Left ventricle myocardium superior (tissue), 1 donor: Measurements from ENCODE around the gene GTF3C5. TPM values are rescaled to one million over a fixed set of nuclear protein-coding genes. Genes with fewer than 3 reads are reported as not detected.
"Not testable (repeated sequence)": the region's sequence is repeated elsewhere in the genome, so short reads cannot be mapped to it uniquely, and the experiment has no call there.

ENCODE experiments used
- ATAC-seq: fragments of 200-7000 bp; cut with Tn5 transposase; one replicate; pipeline ENCODE4 v1.9.1; 2020; ENCODE audit warnings: mild to moderate bottlenecking, moderate library complexity
- DNase-seq: peaks from one replicate; pipeline ENCODE4 v3.0.0-alpha.2; 2020
- intact Hi-C: fragments of 100-400 bp; cut with micrococcal nuclease; formaldehyde crosslinking; loops from one replicate; pipeline ENCODE4 v1.11.0; 2022
- long read RNA-seq: library from polyadenylated mRNA; unstranded; transcript quantifications from one replicate; pipeline ENCODE4 v2.0.0, GENCODE V29; 2021
- total RNA-seq: library from RNA; stranded (reverse); fragmentation: NEBNext Ultra II Directional; extraction: Animal tissue kit (Norgen Biotek cat#: 25700); gene quantifications from one replicate; pipeline ENCODE4 v1.2.1, GENCODE V29; 2021
- donor health status: DM: no; HTN: yes; CAD: no; lungs with severe emphysema.

Gene GTF3C5, protein sequence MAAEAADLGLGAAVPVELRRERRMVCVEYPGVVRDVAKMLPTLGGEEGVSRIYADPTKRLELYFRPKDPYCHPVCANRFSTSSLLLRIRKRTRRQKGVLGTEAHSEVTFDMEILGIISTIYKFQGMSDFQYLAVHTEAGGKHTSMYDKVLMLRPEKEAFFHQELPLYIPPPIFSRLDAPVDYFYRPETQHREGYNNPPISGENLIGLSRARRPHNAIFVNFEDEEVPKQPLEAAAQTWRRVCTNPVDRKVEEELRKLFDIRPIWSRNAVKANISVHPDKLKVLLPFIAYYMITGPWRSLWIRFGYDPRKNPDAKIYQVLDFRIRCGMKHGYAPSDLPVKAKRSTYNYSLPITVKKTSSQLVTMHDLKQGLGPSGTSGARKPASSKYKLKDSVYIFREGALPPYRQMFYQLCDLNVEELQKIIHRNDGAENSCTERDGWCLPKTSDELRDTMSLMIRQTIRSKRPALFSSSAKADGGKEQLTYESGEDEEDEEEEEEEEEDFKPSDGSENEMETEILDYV
- total RNA-seq: 60.8 TPM
- long read RNA-seq, transcript GTF3C5-202 (11 exons, 2,406 nt): major isoform, 20 of 97 reads
- long read RNA-seq, partial matches to known transcripts: 70 of 97 reads
- long read RNA-seq, other reads (novel, unspliced or antisense): 6 of 97 reads

DNA sequence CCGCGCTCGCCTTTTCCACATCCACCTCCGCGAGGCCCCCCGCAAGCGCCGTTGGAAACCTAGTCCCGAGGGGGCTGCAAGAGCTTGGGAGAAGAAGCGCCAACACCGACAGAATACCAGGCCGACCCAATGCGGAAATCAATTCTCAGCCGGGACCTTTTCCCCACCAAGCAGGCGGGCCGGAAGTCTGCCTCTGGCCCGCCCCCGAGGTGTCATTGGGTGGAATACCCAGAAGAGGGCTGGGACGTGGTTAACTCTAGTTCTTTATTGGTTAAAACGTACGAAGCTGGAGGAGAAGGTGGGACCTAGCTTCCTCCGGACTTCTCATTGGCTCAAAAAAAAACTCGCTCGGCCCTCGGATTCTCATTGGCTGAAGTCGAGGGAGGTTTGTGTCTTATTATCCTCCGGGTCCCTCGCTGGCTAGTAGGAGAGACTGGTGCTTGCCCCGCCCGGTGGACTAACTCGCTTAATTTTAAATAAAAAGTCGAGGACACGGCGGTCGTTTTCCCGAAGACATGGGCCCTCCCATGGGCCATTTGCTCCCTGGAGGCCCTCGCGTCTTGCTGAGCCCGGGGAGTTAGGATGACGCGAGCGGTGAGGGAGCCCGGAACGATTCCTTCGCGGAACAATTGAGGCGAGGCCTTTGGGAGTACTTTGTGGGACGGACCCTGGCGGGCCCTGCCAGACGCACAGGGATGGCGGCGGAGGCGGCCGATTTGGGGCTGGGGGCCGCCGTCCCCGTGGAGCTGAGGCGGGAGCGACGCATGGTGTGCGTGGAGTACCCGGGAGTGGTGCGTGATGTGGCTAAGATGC is at the start of gene GTF3C5:
GTF3C5 (plus strand) TSS at position 681 of the 813 bp plus-strand sequence; CDS start at position 696, 15 bp downstream.
- ATAC-seq: peak; percentile 98
- intact Hi-C loops: loop anchor here (10.0 kb wide), 1 partner anchor 114 kb away; no protein-coding TSS in a partner anchor
- DNase-seq: peak; percentile 93

DNA sequence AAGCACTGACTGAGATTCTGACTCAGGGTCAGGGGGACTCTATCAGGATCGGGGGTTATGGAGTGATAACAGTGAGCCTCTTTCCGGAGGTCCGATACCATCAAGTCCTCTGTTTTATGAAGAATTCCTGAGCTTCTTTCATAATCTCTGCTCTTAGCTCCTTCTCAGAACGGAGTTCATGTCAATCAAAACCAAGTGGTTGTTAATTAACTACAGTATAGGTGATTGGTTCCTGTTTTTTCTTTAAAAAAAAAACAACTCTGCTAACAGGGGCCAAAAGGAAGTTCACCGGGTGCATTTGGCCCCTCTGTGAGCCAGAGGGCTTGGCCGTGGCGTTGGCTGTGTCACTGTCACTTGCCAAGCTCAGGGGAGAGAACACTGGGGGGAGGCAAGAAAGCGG is 48.3 kb upstream of the GTF3C5 start:
- ATAC-seq (no peak), DNase-seq (no peak)
- intact Hi-C loops: no loop called here

DNA sequence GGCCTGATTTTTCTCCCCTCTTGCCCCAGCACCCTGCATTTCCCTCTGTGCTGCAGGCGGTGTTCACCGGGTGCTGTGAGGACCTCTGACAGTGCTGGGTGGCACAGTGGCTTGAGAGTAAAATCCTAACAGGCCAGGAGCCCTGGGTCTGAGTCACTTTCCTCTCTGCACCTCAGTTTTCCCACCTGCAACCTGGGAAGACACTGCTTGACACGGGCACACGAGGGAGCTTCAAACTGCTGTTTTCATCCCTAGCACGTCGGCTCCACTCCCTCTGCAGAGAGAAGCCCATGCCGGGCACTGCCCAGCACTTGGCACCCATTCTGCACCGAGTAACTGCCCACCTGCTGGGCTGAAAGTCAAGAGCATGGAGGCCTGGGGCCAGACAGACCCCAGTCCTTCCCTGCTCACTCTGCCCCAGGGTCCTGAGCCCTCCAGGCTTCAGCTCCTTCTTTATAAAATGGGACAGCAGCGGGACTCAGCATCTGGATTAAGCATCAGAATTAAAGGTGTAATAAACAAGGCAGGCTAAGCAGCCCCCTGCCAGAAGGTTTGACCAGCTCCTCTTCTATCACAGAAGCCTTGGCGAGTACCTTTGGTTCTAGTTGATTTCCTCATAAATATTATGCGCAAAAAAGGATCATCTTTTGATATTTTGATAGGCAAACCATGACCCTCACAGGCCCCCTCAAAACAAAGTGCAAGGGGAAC is 47.2 kb upstream of the GTF3C5 start:
- intact Hi-C loops: no loop called here
- no peak for ATAC-seq

DNA sequence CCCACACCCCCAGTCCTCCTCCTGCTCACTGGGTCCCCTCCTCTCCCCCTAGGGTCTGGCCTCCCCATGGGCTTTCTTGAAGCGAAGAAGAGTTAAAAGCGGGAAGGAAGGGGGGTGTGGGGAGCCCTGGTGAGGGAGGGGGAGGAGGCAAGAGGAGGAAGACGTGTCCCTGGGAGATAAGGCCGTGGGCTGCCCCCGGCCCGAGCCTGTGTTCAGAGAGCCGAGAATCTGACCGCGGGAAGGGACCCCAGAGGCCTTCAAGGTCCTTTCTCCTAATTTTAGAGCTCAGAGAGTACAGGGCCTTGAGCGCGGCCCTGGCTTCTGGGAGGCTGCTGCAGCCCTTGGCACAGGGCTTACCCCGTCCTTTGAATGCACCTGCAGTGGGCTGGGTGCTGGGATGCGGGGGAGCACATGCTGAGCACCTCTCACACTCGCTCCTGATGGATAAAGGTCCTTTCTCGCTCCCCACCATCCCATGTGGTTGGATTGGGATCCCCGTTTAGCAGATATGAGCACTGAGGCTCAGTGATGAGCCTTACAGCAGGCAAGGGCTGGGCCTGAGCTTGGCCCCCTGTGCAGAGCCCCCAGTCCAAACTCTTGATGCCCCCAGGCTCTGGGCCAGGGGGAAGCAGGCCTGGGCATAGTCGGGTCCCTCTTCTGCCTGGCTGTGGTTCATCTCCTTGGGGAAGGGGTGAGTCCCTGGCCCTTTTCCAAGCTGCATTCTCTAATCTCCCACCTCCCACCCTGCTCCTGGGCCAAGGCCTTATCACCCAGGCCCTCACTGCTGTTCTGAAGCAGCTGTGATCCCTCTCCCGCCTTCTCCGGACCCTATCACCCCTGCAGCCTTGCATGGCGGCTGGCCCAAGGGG is 46.4 kb upstream of the GTF3C5 start:
- DNase-seq (no peak), ATAC-seq (no peak)
- intact Hi-C loops: no loop called here

More for the DNA sequence above, 47.2 kb upstream of the GTF3C5 start:
- no peak for DNase-seq

DNA sequence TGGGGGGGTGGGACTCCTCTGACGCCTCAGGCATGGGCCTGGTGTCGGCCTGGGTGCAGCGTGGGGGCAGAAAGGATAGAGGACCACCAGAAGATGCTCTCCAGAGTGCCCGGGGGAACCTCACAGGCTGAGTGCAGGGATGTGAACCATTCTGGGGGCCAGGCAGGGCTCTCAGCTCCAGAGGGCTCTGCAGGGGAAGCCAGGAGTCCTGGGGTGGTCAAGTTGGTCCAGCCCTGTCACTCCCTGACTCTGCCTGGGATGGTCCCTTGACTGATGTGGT is 45.8 kb upstream of the GTF3C5 start:
- no peak for DNase-seq
- no peak for ATAC-seq
- intact Hi-C loops: no loop called here

DNA sequence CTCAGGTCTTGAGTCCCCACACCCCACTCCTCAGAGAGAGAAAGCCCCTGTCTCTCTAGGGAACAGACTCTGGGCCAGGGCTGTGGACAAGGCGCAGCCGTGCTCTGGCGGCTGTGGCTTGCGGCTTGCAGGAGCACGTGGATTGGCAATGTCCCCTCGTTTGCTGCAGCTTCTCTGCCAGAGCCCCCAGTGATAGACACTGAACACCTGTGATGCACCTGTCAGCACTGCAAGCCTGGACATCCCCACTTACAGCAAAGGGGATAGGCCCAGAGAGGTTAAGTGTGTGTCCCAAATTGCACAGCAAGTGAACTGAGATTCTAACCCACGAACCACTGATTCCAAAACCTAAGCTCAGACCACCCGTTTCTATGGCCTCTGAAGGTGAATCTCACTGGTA is 45.3 kb upstream of the GTF3C5 start:
- ATAC-seq (peak; percentile 7), DNase-seq (no peak)
- intact Hi-C loops: no loop called here

DNA sequence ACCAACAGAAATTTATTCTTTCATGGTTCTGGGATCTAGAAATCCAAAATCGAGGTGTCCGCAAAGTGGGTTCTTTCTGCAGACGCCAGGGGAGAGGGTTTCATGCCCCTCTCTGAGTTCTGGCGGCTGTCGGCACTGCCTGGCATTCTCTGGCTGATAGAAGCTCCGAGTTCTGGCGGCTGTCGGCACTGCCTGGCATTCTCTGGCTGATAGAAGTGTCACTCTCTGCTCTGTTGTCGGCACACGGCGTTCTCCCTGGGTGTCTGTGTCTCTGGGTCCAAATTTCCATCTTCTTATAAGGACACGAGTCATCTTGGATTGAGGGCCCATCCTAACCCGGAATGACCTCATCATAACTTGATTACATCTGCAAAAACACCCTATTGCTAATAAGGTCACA is 44.7 kb upstream of the GTF3C5 start:
- intact Hi-C loops: no loop called here
- peak; percentile 73 for DNase-seq
- ATAC-seq: peak; percentile 86

DNA sequence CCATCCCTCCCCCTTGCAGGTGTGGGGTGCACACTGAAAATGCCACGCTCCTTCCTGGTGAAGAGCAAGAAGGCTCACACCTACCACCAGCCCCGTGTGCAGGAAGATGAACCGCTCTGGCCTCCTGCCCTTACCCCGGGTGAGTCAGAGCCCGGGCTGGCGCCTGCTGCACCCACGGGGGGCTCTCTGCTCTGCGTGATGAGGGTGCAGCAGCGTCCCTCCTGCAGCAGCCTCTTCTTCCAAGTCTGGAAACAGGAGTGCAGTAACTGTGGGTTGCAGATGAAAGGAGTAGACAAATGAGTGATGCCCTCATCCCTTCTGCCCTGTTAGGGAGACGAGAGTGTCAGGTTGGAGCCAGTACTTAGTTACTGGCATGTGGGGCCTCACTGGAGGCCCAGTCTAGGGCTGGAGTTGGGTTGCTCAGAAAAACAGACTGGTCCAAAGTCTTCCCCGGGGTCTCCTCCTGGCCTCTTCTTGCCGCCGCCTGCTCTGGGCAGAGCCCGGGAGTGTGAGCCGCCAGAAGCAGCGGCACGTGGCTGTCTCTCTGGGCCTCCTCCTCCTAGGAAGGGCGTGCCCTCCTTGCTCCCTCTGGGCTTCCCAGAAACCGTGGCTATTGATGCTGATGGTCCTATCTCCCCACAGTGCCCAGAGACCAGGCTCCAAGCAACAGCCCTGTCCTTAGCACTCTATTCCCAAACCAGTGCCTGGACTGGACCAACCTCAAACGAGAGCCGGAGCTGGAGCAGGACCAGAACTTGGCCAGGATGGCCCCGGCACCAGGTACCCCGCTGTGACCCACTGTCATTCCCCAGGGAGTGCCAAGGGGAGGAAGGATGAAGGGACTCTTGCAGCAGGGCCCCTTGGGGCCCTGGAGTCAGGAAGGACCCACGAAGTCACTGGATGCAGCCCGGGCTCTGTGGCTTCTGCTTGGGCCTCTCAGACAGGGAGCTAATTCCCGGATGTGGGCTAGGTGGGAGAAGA is 43.9 kb upstream of the GTF3C5 start:
- DNase-seq: no peak
- peak; percentile 49 for ATAC-seq
- intact Hi-C loops: no loop called here

DNA sequence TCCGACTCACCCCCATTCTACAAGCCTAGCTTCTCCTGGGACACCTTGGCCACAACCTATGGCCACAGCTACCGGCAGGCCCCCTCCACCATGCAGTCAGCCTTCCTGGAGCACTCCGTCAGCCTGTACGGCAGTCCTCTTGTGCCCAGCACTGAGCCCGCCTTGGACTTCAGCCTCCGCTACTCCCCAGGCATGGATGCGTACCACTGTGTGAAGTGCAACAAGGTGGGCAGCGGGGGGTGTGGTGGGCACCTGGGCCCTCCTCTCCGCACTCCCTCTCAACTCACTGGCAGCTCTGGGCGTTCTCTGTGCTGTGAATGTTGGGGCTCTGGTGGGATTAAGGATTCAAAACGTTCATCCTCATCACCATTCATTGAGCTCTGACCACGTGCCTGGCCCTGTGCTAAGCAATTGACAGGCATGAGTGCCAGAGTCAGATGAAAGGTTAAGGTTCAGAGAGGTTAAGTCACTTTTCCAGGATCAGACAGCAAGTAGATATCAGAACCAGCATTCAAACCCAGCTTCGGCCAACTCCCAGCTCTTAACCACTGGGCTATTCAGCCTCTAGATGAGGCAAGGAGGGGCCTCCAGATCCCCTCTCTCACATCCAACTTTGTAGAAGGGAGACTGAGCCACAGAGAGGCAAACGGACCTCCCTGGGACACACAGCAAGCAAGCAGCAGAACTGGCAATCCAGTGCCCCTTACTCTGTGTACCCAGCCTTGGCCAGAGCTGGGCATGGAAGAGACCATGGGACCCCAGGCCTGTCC is 42.4 kb upstream of the GTF3C5 start:
- ATAC-seq: no peak
- DNase-seq: no peak
- intact Hi-C loops: no loop called here

DNA sequence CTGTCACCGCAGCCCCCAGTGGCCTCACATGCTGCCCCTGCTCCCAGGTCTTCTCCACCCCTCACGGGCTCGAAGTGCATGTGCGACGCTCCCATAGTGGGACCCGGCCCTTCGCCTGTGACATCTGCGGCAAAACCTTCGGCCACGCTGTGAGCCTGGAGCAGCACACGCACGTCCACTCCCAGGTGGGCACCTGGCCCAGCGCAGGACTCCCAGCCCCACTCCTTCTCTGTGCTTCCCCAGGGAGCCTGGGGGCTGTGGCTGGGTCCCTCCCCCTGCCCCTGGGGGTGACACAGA is 41.8 kb upstream of the GTF3C5 start:
- ATAC-seq (no peak), DNase-seq (no peak)
- intact Hi-C loops: no loop called here

DNA sequence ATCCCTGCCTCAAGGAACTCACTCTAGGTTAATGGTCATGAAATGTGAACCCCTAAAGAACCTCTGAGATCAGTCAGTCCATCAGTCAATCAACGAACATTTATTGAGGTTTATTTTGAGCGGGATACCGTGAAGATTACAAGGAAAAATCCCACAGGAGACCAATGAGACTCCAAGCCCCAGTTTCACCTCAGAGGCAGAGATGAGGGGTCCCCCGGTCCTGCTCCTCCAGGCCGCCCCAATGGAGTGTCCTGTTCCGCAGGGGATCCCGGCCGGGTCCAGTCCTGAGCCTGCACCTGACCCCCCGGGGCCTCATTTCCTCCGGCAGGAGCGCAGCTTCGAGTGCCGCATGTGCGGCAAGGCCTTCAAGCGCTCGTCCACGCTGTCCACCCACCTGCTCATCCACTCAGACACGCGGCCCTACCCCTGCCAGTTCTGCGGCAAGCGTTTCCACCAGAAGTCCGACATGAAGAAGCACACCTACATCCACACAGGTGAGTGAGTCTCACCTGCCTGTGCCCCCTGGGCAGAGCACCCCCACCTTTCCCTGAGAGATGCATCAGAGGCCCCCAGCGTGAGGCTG is 41.3 kb upstream of the GTF3C5 start:
- no peak for ATAC-seq
- DNase-seq: no peak
- intact Hi-C loops: no loop called here

DNA sequence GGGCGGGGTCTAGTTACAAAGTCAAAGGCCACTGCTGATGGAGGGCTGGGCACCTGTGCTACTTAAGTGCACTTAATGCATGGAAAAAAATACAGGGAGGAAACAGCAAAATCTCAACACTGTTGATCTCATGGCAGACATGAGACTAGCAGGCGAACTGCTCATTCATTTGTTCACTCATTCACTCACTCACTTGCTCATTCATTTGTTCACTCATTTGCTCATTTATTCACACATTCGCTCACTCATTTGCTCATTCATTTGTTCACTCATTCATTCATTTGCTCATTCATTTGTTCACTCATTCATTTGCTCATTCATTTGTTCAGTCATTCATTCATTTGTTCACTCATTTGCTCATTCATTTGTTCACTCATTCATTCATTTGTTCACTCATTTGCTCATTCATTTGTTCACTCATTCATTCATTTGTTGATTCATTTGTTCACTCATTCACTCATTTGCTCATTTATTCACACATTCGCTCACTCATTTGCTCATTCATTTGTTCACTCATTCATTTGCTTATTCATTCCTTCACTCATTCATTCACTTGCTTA is 40.7 kb upstream of the GTF3C5 start:
- DNase-seq, ATAC-seq, intact Hi-C loops: not testable (repeated sequence)

DNA sequence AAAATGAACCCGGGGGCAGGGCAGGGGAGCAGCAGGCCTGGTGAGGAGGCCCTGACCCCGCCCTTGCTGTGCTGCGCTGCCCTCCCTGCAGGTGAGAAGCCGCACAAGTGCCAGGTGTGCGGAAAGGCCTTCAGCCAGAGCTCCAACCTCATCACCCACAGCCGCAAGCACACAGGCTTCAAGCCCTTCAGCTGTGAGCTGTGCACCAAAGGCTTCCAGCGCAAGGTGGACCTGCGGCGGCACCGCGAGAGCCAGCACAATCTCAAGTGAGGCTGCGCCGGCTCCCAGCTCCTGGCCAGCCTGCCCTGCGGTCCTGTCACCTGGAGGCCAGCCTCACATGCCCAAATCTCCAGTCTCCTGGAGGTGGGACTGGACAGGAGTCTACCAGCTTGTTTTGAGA is 40.0 kb upstream of the GTF3C5 start:
- ATAC-seq (no peak), DNase-seq (no peak)
- intact Hi-C loops: no loop called here

DNA sequence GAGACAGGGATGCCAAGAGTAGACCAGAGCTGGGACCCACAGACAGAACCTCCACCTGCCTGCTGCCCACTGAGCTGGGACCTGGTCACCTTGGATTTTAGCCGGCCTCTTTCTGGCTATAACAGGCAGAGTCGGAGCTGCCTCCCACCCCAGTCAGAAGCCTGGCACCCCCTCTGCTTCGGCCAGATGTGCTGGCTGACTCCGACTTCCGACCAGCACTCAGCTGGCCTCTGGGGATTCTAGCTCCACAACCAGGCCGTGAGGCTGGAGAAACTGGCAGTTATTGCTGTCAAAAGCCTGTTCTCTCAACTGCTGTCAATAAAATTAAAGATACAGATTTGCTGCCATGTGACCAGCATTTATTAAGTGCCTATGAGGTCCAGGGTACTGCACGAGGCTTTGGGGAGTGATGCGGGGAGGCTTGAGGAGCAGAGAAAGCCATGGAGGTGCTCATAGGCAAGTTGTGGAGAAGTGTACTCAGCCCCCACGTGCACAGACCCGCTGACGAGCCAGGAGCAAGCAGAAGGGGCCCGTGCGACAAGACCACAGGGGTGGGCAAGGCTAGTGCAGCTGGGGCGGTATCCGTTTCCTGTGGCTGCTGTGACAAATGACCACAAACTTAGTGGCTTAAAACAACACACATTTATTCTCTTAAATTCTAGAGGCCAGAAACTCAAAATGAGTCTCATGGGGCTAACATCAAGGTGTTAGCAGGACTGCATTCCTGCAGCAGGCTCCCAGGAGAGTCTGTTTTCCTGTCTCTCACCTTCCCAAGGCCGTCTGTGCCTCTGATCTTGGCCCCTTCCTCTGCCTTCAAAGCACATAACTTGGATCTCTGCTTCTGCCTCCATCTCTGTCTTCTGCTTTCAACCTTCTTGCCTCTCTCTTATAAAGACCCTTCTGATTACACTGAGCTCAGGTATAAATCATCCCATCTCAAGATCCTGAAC is 39.2 kb upstream of the GTF3C5 start:
- DNase-seq (no peak), ATAC-seq (no peak)
- intact Hi-C loops: no loop called here

DNA sequence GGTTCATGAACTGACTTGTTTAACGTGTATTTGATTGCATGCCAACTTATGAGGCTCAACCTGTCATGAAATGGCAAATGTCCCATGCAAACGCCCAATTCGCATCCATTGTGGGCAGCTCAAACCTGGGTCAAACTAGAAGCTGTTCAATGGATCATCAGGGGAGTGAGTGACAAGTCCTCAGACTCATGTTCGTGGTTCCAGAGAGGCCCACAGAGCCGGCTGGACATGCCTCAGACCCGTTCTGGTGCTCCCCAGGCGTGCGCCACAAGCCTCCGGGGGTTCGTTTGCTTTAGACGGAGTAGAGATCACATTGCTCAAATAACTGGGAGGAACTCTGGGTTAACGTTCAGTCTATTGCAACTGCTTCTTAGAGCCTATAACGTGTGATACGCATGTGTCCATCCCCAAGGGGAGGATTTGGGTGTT is 37.3 kb upstream of the GTF3C5 start:
- intact Hi-C loops: no loop called here
- DNase-seq (no peak), ATAC-seq (no peak)
